ENCODE measurements around the gene DPF3. TPM values are rescaled to one million over a fixed set of nuclear protein-coding genes. Genes with fewer than 3 reads are reported as not detected.

The DPF3 gene
- total RNA-seq, 1 donor from 2014 or later, result 0.11 TPM

GRCh38 chr14:72717220-72717619 is 176.7 kb downstream of the DPF3 start:
- TF ChIP-seq CTCF (IDR thresholded peaks at IDR 0.05), result no peak
- no peak for DNase-seq (ENCODE audit: low spot score in 2 of 2)
- intact Hi-C loops (cut with DNase I), result loop anchor here (5.0 to 10.0 kb wide), 2 partner anchors 160 to 188 kb away; no protein-coding TSS in a partner anchor
- H3K36me3 ChIP-seq, result no peaks in the 10 kb centered on the region
- H3K27me3 ChIP-seq, result no peaks in the 10 kb centered on the region
- no peaks in the 10 kb centered on the region for H3K9me3 ChIP-seq
- H3K27ac ChIP-seq, result no peak overlapping the region
- H3K4me1 ChIP-seq, result peaks cover 12 to 21% of the 10 kb centered on the region in 2 donors
- no peak overlapping the region for H3K4me3 ChIP-seq

GRCh38 chr14:72716476-72716875 is 177.4 kb downstream of the DPF3 start:
- Histone ChIP-seq H3K9me3 (no peaks in the 10 kb centered on the region), H3K4me1 (peaks cover 12 to 25% of the 10 kb centered on the region in 2 donors), H3K36me3 (no peaks in the 10 kb centered on the region), H3K27me3 (no peaks in the 10 kb centered on the region), H3K27ac (peak overlapping the region in 1 of 2 donors; percentile 72), H3K4me3 (no peak overlapping the region)
- intact Hi-C loops (cut with DNase I), result loop anchor here (5.0 to 10.0 kb wide), 2 partner anchors 159 to 188 kb away; no protein-coding TSS in a partner anchor
- no peak for DNase-seq (ENCODE audit: low spot score in 2 of 2)
- TF ChIP-seq CTCF (IDR thresholded peaks at IDR 0.05), result no peak

GRCh38 chr14:72715850-72716228 is 178.1 kb downstream of the DPF3 start:
- DNase-seq (ENCODE audit: low spot score in 2 of 2), result no peak
- Histone ChIP-seq H3K27ac (peak overlapping the region; percentile 72 to 77), H3K9me3 (no peaks in the 10 kb centered on the region), H3K27me3 (no peaks in the 10 kb centered on the region), H3K36me3 (no peaks in the 10 kb centered on the region), H3K4me1 (peaks cover 12 to 25% of the 10 kb centered on the region in 2 donors), H3K4me3 (no peak overlapping the region)
- no peak for TF ChIP-seq CTCF (IDR thresholded peaks at IDR 0.05)
- intact Hi-C loops (cut with DNase I), result loop anchor here (5.0 to 10.0 kb wide), 2 partner anchors 159 to 189 kb away; no protein-coding TSS in a partner anchor

- no peak overlapping the region for H3K4me3 ChIP-seq
- DNase-seq (ENCODE audit: low spot score in 2 of 2), result peak; percentile 36 to 75
- no peaks in the 10 kb centered on the region for H3K9me3 ChIP-seq
- no peaks in the 10 kb centered on the region for H3K27me3 ChIP-seq
- intact Hi-C loops (cut with DNase I), result loop anchor here (5.0 to 10.0 kb wide), 2 partner anchors 158 to 189 kb away; no protein-coding TSS in a partner anchor
- no peak for TF ChIP-seq CTCF (IDR thresholded peaks at IDR 0.05)
- H3K4me1 ChIP-seq, result peaks cover 12 to 25% of the 10 kb centered on the region in 2 donors
- H3K36me3 ChIP-seq, result no peaks in the 10 kb centered on the region
- H3K27ac ChIP-seq, result peak overlapping the region; percentile 72 to 77
Observed at GRCh38 chr14:72715215-72715849, 178.6 kb downstream of the DPF3 start.

- no peak for TF ChIP-seq CTCF (IDR thresholded peaks at IDR 0.05)
- Histone ChIP-seq H3K27me3 (no peaks in the 10 kb centered on the region), H3K4me3 (no peak overlapping the region), H3K9me3 (no peaks in the 10 kb centered on the region), H3K4me1 (peaks cover 17 to 26% of the 10 kb centered on the region in 2 donors), H3K27ac (peak overlapping the region; percentile 72 to 77), H3K36me3 (no peaks in the 10 kb centered on the region)
- no peak for DNase-seq (ENCODE audit: low spot score in 2 of 2)
- intact Hi-C loops (cut with DNase I), result loop anchor here (5.0 to 10.0 kb wide), 3 partner anchors 97 to 190 kb away; no protein-coding TSS in a partner anchor
Observed at GRCh38 chr14:72714871-72715214, 179.1 kb downstream of the DPF3 start.

Data from ascending aorta (tissue), 2 donors.